Measurements from ENCODE around the gene ZNF680. TPM values are rescaled to one million over a fixed set of nuclear protein-coding genes. Genes with fewer than 3 reads are reported as not detected.

ZNF680 gene
- total RNA-seq, 1 donor from 2014 or later, result 6.4 TPM

Other genes starting within 250 kb of the ZNF680 start
- 6.8 and 8.5 TPM in 2 replicates for gene ZNF736, start 249.1 kb downstream of the ZNF680 start, total RNA-seq
- 1.3 and 2.4 TPM in 2 replicates for gene ZNF107, start 103.1 kb upstream of the ZNF680 start, total RNA-seq
- 2.1 and 3.2 TPM in 2 replicates for gene ZNF138, start 231.4 kb upstream of the ZNF680 start, total RNA-seq

Measured in dermis microvascular lymphatic vessel endothelial cell (primary cell).